Loucy (cell line): ENCODE results near the gene SUPT6H.

Experiments used
- H2AFZ ChIP-seq: fragments of 200-600 bp; sonication (generic); 2 replicates; pipeline ENCODE4 v1.6.0; 2016; ENCODE audit warnings: antibody characterized with exemption, mild to moderate bottlenecking, low read length, moderate library complexity
- H3F3A ChIP-seq: fragments of 200-600 bp; 2 replicates; pipeline ENCODE4 v1.6.0; 2016; ENCODE audit warnings: antibody characterized with exemption, low read depth, mild to moderate bottlenecking
- H3K27me3 ChIP-seq: fragments of 200-600 bp; sonication (generic); 2 replicates; pipeline ENCODE4 v1.6.1; 2014; ENCODE audit warnings: low read length, mild to moderate bottlenecking; ENCODE audit not compliant: insufficient read depth, poor library complexity, severe bottlenecking
- H3K36me3 ChIP-seq: fragments of 200-600 bp; sonication (generic); 2 replicates; pipeline ENCODE4 v1.6.1; 2016; ENCODE audit warnings: low read length; ENCODE audit not compliant: insufficient read depth
- H3K4me1 ChIP-seq: fragments of 200-600 bp; sonication (generic); 2 replicates; pipeline ENCODE4 v1.5.1; 2014; ENCODE audit warnings: low read length, mild to moderate bottlenecking; ENCODE audit not compliant: insufficient read depth, poor library complexity, severe bottlenecking
- H3K4me2 ChIP-seq: fragments of 200-600 bp; sonication (generic); 2 replicates; pipeline ENCODE4 v1.6.0; 2014; ENCODE audit warnings: antibody characterized with exemption, low read length, low read depth, mild to moderate bottlenecking; ENCODE audit not compliant: poor library complexity, severe bottlenecking
- H3K4me3 ChIP-seq: fragments of 200-600 bp; sonication (generic); 2 replicates; pipeline ENCODE4 v1.5.1; 2014; ENCODE audit warnings: low read length, mild to moderate bottlenecking, mixed read lengths; ENCODE audit not compliant: poor library complexity, severe bottlenecking
- H3K79me2 ChIP-seq: fragments of 200-600 bp; sonication (generic); 2 replicates; pipeline ENCODE4 v1.6.1; 2014; ENCODE audit warnings: low read length; ENCODE audit not compliant: insufficient read depth
- H3K9ac ChIP-seq: fragments of 200-600 bp; sonication (generic); 2 replicates; pipeline ENCODE4 v1.6.0; 2014; ENCODE audit warnings: mild to moderate bottlenecking, low read depth, low read length, moderate library complexity; ENCODE audit not compliant: poor library complexity, severe bottlenecking
- H3K9me2 ChIP-seq: fragments of 200-600 bp; sonication (generic); replicated peaks from 2 replicates; pipeline ENCODE4 v1.6.1; 2016; ENCODE audit warnings: low read depth, low read length, mixed read lengths
- H3K9me3 ChIP-seq: fragments of 200-600 bp; sonication (generic); 2 replicates; pipeline ENCODE4 v1.6.1; 2014; ENCODE audit warnings: mild to moderate bottlenecking, antibody characterized with exemption, low read length, low read depth; ENCODE audit not compliant: insufficient read depth
- H4K20me1 ChIP-seq: fragments of 200-600 bp; sonication (generic); 2 replicates; pipeline ENCODE4 v1.6.0; 2014; ENCODE audit warnings: antibody characterized with exemption, low read length, mild to moderate bottlenecking; ENCODE audit not compliant: insufficient read depth, poor library complexity, severe bottlenecking
- CTCF ChIP-seq: fragments of 200-600 bp; sonication (generic); conservative IDR thresholded peaks from 2 replicates; pipeline ENCODE4 v1.5.1; 2014; ENCODE audit warnings: mild to moderate bottlenecking, antibody characterized with exemption, low read length
- EZH2phosphoT487 ChIP-seq: fragments of 200-600 bp; IDR thresholded peaks from 2 replicates; pipeline ENCODE4 v1.6.1; 2018; ENCODE audit warnings: antibody characterized with exemption, mild to moderate bottlenecking, moderate library complexity, borderline replicate concordance

Gene SUPT6H

GRCh38 chr17:28705728-28706334 is 43.8 kb downstream of the SUPT6H start:
- Histone ChIP-seq H3K4me3 (no peak overlapping the region), H3K27me3 (no peaks in the 10 kb centered on the region), H3K79me2 (peaks cover 19% of the 10 kb centered on the region; the same call in 1 of the 2 replicates), H3K9me2 (no peaks in the 10 kb centered on the region), H3F3A (no peaks in the 10 kb centered on the region), H2AFZ (no peak overlapping the region), H3K9ac (no peak overlapping the region), H3K9me3 (no peaks in the 10 kb centered on the region), H3K4me1 (no peaks in the 10 kb centered on the region), H4K20me1 (no peaks in the 10 kb centered on the region), H3K4me2 (no peak overlapping the region), H3K36me3 (peaks cover 31% of the 10 kb centered on the region; the same call in 1 of the 2 replicates)
- no peak for TF ChIP-seq EZH2phosphoT487
- no peak for TF ChIP-seq CTCF

GRCh38 chr17:28706471-28707338 is 44.7 kb downstream of the SUPT6H start:
- peaks cover 22% of the 10 kb centered on the region; the same call in 1 of the 2 replicates for H3K36me3 ChIP-seq
- TF ChIP-seq CTCF, result no peak
- TF ChIP-seq EZH2phosphoT487, result no peak
- no peak overlapping the region for H3K4me3 ChIP-seq
- H2AFZ ChIP-seq, result no peak overlapping the region
- no peak overlapping the region for H3K9ac ChIP-seq
- no peaks in the 10 kb centered on the region for H4K20me1 ChIP-seq
- H3K9me3 ChIP-seq, result no peaks in the 10 kb centered on the region
- 0 out of 2 replicates have a peak, but pooled peaks cover 3% of the 10 kb centered on the region for H3F3A ChIP-seq
- no peaks in the 10 kb centered on the region for H3K9me2 ChIP-seq
- no peaks in the 10 kb centered on the region for H3K4me1 ChIP-seq
- no peaks in the 10 kb centered on the region for H3K27me3 ChIP-seq
- H3K4me2 ChIP-seq, result no peak overlapping the region
- H3K79me2 ChIP-seq, result peaks cover 19% of the 10 kb centered on the region; the same call in 1 of the 2 replicates

- H4K20me1 ChIP-seq, result no peaks in the 10 kb centered on the region
- no peaks in the 10 kb centered on the region for H3K9me2 ChIP-seq
These were observed 45.3 kb downstream of the SUPT6H start for GRCh38 chr17:28707339-28707720.

More at GRCh38 chr17:28707339-28707720, 45.3 kb downstream of the SUPT6H start:
- peaks cover 16% of the 10 kb centered on the region; the same call in 1 of the 2 replicates for H3K36me3 ChIP-seq
- H3K4me3 ChIP-seq, result no peak overlapping the region
- TF ChIP-seq CTCF (no peak), EZH2phosphoT487 (no peak)
- peaks cover under 1% of the 10 kb centered on the region for H3K4me1 ChIP-seq
- H2AFZ ChIP-seq, result no peak overlapping the region
- H3K79me2 ChIP-seq, result peaks cover 19% of the 10 kb centered on the region; the same call in 1 of the 2 replicates
- no peaks in the 10 kb centered on the region for H3K9me3 ChIP-seq
- H3F3A ChIP-seq, result 0 out of 2 replicates have a peak, but pooled peaks cover 3% of the 10 kb centered on the region
- no peak overlapping the region for H3K9ac ChIP-seq
- H3K4me2 ChIP-seq, result no peak overlapping the region
- no peaks in the 10 kb centered on the region for H3K27me3 ChIP-seq
